GM23338 (cell line): ENCODE data around the gene PRUNE1. TPM values are rescaled to one million over a fixed set of nuclear protein-coding genes. Genes with fewer than 3 reads are reported as not detected.

Source experiments
- EZH2 ChIP-seq: fragments of 200-600 bp; sonication (generic); IDR thresholded peaks from one replicate; pipeline ENCODE4 v1.8.0; 2017; ENCODE audit warnings: antibody characterized with exemption, mild to moderate bottlenecking, low read depth; ENCODE audit not compliant: unreplicated experiment
- EZH2phosphoT487 ChIP-seq: fragments of 200-600 bp; sonication (generic); IDR thresholded peaks from one replicate; pipeline ENCODE4 v1.8.1; 2018; ENCODE audit warnings: antibody characterized with exemption; ENCODE audit not compliant: unreplicated experiment
- JUNB ChIP-seq: IDR thresholded peaks from one replicate; pipeline ENCODE4 v1.6.1; 2016; ENCODE audit warnings: antibody characterized with exemption; ENCODE audit not compliant: unreplicated experiment
- NANOG ChIP-seq: IDR thresholded peaks from 2 replicates; pipeline ENCODE4 v1.6.1; 2016; ENCODE audit warnings: antibody characterized with exemption, borderline replicate concordance
- POLR2AphosphoS5 ChIP-seq: IDR thresholded peaks from 2 replicates; pipeline ENCODE4 v1.6.1; 2016; ENCODE audit warnings: antibody characterized with exemption, low read depth
- REST ChIP-seq: IDR thresholded peaks from one replicate; pipeline ENCODE4 v1.6.1; 2018; ENCODE audit warnings: antibody characterized with exemption; ENCODE audit not compliant: unreplicated experiment
- ZNF331 ChIP-seq: fragments of 250-450 bp; sonication (Bioruptor Pico); IDR thresholded peaks from 2 replicates; pipeline ENCODE4 v1.5.0; 2020; ENCODE audit warnings: low read depth, mild to moderate bottlenecking, moderate library complexity
- ZNF462 ChIP-seq: fragments of 250-450 bp; sonication (Bioruptor Pico); IDR thresholded peaks from 2 replicates; pipeline ENCODE4 v1.5.0; 2020; ENCODE audit warnings: mild to moderate bottlenecking, moderate library complexity
- polyA plus RNA-seq: library from polyadenylated mRNA; unstranded; fragments of >200 nt; fragmentation: Nextera tagmentation; extraction: Ambion mirVana; gene quantifications from 2 replicates; pipeline ENCODE4 v1.2.1, GENCODE V29; 2016
- total RNA-seq: library from RNA; depleted of rRNA; stranded (reverse); fragments of >200 nt; shearing (Covaris generic); gene quantifications from 2 replicates; pipeline ENCODE4 v1.2.3, GENCODE V29; 2014

Gene PRUNE1
- total and polyA plus RNA-seq, 2 experiments from 2014 or later: 14.7 to 33.2 TPM

GRCh38 chr1:151061704-151062103 is 53.5 kb downstream of the PRUNE1 start (continued):
- TF ChIP-seq ZNF462 (no peak), REST (no peak), ZNF331 (CRISPR knock-in tag) (no peak), POLR2AphosphoS5 (no peak), EZH2 (no peak), JUNB (no peak), EZH2phosphoT487 (no peak), NANOG (no peak)
